Immature natural killer cell (primary cell): ENCODE measurements around the gene MAJIN. TPM values are rescaled to one million over a fixed set of nuclear protein-coding genes. Genes with fewer than 3 reads are reported as not detected.

Source experiments
- DNase-seq, 3 donors: peaks; one replicate each; pipeline ENCODE4 v3.0.0; 2022; ENCODE audit warnings: mixed read lengths in 1 of 3
- H3K27ac Mint-ChIP-seq, 6 donors: one replicate each; pipeline ENCODE4 v1.8.0; 2020; ENCODE audit warnings: mixed read lengths in 6 of 6, mild to moderate bottlenecking in 5 of 6, inconsistent platforms in 4 of 6, moderate library complexity in 3 of 6
- H3K27me3 Mint-ChIP-seq, 3 donors: one replicate each; pipeline ENCODE4 v1.8.0; 2020 to 2021; ENCODE audit warnings: low read depth in 3 of 3, mild to moderate bottlenecking in 3 of 3, mixed read lengths in 3 of 3, moderate library complexity in 3 of 3, inconsistent platforms in 1 of 3
- H3K36me3 Mint-ChIP-seq, 3 donors: one replicate each; pipeline ENCODE4 v1.8.0; 2020; ENCODE audit warnings: mixed read lengths in 3 of 3, inconsistent platforms in 2 of 3, mild to moderate bottlenecking in 2 of 3
- H3K4me1 Mint-ChIP-seq, 2 donors: one replicate each; pipeline ENCODE4 v1.8.0; 2020; ENCODE audit warnings: inconsistent platforms in 2 of 2, mild to moderate bottlenecking in 2 of 2, mixed read lengths in 2 of 2, moderate library complexity in 1 of 2
- H3K4me3 Mint-ChIP-seq, 5 donors: one replicate each; pipeline ENCODE4 v1.8.0; 2020; ENCODE audit warnings: mild to moderate bottlenecking in 5 of 5, mixed read lengths in 5 of 5, inconsistent platforms in 3 of 5, moderate library complexity in 3 of 5
- H3K9me3 Mint-ChIP-seq, 6 donors: one replicate each; pipeline ENCODE4 v1.8.0; 2020; ENCODE audit warnings: mild to moderate bottlenecking in 6 of 6, mixed read lengths in 6 of 6, inconsistent platforms in 4 of 6, moderate library complexity in 3 of 6
- polyA plus RNA-seq, 3 donors: library from polyadenylated mRNA; unstranded; fragments of 300-500 nt; fragmentation: Illumina TruSeq; gene quantifications; one replicate each; pipeline ENCODE4 v1.2.3, GENCODE V29; 2021

MAJIN gene
- polyA plus RNA-seq, 3 donors from 2014 or later, result not detected

DNA sequence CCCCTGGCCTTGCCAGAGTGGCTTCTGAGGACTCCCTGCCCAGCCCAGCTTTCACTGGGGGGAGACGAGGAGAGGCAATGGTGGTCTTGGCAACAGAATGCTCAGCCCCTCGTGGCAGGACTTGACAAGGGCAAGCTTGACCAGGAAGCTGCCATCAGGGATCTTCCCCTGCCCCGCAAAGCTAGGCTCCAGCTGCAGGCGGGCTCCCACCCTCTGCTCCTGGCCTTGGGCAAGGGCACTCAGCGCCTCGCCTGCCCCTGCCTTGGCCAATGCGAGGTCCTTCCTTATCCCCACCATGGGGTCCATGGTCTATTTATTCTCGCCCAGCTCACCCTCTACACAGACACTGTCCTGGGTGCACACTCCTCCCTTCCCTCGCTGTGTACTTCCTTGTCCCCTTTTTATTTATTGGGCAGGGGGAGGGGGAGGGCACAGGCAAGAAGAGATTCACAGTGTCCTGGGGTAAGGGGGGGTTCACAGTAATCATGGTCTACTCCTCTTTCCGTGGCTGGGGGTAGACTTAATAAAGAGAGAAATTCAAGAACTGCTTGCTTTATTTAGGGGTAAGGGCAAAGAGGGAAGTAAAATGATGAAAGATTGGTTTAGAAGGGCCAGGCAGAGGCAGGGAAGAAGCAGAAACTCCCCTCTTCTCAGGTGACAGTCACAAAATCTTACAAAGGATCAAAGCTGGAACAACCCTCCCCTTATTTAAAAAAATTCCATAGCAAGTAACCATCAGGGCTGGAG is 37.8 kb downstream of the MAJIN start:
- H3K27me3 Mint-ChIP-seq, result no peaks in the 10 kb centered on the region
- no peak for DNase-seq
- no peak overlapping the region for H3K4me3 Mint-ChIP-seq
- peaks cover 16 to 35% (median 24%) of the 10 kb centered on the region in 3 donors for H3K36me3 Mint-ChIP-seq
- no peaks in the 10 kb centered on the region for H3K9me3 Mint-ChIP-seq
- H3K4me1 Mint-ChIP-seq, result no peaks in the 10 kb centered on the region
- peak overlapping the region in 1 of 6 donors; percentile 17 for H3K27ac Mint-ChIP-seq

DNA sequence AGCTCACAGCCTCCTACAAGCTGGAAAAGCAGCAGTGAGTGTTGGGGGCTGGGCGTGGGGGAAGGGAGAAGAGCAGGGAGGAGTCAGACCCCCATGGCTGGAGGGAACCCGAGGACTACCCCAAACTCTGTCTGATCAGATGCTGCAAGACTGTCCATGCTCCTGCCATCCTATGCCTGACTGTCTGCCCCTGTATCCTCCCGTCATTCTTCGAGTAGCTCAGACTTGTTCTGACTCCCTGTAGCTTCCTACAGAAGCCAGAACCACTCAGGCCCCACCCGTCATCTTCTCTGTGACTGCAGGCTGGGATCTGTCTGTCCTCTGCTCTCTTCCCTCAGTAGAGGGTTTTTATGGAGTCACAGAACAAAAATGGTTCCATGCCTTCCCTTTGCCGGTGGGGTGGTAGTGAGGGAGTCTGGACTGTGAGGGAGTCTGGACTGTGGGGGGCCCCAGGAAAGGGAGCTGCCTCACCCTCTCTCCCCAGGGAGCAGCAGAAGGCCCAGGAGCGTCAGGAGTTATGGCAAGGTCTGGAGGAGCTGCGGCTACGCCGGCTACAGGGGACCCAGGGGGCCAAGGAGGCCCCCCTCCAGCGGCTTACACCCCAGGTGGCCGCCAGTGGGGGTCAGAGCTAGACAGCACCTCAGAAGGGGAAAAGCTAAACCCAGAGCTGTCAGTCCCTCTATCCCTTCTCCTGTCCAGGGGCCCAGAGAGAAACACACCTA is 38.5 kb downstream of the MAJIN start:
- H3K9me3 Mint-ChIP-seq, result no peaks in the 10 kb centered on the region
- no peaks in the 10 kb centered on the region for H3K4me1 Mint-ChIP-seq
- H3K27ac Mint-ChIP-seq, result no peak overlapping the region
- no peaks in the 10 kb centered on the region for H3K27me3 Mint-ChIP-seq
- DNase-seq, result no peak
- H3K4me3 Mint-ChIP-seq, result no peak overlapping the region
- H3K36me3 Mint-ChIP-seq, result peaks cover 16 to 35% (median 24%) of the 10 kb centered on the region in 3 donors

DNA sequence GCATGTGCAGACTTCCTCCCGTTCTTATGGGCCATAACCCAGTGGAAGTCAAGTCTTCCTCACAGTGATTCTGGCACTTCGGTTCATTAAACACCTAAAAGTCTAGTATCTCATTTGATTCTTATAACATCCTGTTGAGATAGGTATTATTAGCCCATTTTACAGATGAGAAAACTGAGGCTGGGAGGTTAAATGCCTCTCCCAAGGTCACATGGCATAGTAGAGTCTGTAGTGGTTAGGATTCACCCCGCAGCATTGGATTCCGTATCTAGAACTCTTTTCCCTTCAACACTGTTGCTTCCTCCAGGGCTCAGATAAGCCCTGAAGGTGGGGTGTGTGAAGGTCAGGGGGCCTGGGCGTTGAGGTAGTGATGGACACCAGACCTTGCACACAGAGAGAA is 39.6 kb downstream of the MAJIN start:
- no peaks in the 10 kb centered on the region for H3K27me3 Mint-ChIP-seq
- no peak for DNase-seq
- no peaks in the 10 kb centered on the region for H3K4me1 Mint-ChIP-seq
- peaks cover 16 to 38% (median 24%) of the 10 kb centered on the region in 3 donors for H3K36me3 Mint-ChIP-seq
- H3K4me3 Mint-ChIP-seq, result no peak overlapping the region
- H3K27ac Mint-ChIP-seq, result no peak overlapping the region
- no peaks in the 10 kb centered on the region for H3K9me3 Mint-ChIP-seq

DNA sequence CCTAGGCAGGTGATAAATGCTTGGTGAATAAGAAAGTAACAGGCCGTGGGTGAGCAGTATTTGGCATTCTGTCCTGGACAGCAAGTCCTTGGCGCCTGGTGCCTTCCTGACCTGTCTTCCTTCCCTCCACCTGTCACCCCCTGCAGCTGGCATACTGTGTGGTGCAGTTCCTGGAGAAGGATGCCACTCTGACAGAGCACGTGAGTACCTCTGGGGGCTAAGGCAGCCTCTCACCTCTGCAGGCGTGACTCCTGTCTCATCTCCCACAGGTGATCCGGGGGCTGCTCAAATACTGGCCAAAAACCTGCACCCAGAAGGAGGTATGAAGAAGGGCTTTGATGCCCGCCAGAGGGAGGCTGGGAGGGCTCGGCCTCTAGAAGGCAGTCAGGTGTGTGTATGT is 40.6 kb downstream of the MAJIN start:
- H3K27ac Mint-ChIP-seq, result no peak overlapping the region
- H3K27me3 Mint-ChIP-seq, result no peaks in the 10 kb centered on the region
- H3K36me3 Mint-ChIP-seq, result peaks cover 16 to 41% (median 24%) of the 10 kb centered on the region in 3 donors
- no peaks in the 10 kb centered on the region for H3K9me3 Mint-ChIP-seq
- H3K4me3 Mint-ChIP-seq, result no peak overlapping the region
- no peaks in the 10 kb centered on the region for H3K4me1 Mint-ChIP-seq
- no peak for DNase-seq

DNA sequence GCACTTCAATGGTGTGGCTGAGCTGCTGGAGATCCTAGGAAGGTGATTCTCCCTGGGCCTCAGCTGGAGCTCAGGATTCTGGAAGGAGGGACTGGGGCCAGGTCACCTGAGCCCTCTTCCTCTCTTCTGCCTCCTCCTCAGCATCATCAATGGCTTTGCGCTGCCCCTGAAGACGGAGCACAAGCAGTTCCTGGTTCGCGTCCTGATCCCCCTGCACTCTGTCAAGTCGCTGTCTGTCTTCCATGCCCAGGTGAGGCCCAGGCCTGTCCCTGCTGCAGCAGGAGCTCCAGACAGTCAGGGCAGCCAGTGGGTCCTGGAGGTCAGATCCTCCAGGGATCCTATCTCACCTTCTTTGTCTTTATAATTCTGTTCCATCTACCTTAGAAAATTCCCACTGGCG is 41.6 kb downstream of the MAJIN start:
- no peak for DNase-seq
- Mint-ChIP-seq H3K36me3 (peaks cover 16 to 41% (median 24%) of the 10 kb centered on the region in 3 donors), H3K27ac (no peak overlapping the region), H3K9me3 (no peaks in the 10 kb centered on the region), H3K27me3 (no peaks in the 10 kb centered on the region), H3K4me1 (peaks cover under 1% of the 10 kb centered on the region in 2 donors), H3K4me3 (no peak overlapping the region)

DNA sequence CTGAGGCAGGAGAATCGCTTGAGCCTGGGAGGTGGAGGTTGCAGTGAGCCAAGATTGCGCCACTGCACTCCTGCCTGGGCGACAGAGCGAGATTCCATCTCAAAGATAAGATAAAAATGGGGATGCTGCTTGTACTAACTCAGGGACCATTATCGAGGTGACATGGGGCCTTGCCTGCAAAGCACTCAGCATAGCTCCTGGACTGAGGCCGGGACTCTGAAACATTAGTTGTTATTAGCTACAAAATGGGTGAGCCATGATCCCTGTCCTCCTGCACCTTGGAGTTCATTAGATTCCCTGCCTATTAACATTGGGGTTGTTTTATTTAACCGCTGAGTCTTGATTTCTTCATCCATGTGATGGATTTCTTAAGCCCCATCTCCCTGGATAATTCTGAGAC is 42.3 kb downstream of the MAJIN start:
- H3K27me3 Mint-ChIP-seq, result no peaks in the 10 kb centered on the region
- no peaks in the 10 kb centered on the region for H3K9me3 Mint-ChIP-seq
- H3K4me3 Mint-ChIP-seq, result no peak overlapping the region
- peaks cover 5 to 6% of the 10 kb centered on the region in 2 donors for H3K4me1 Mint-ChIP-seq
- H3K36me3 Mint-ChIP-seq, result peaks cover 16 to 41% (median 24%) of the 10 kb centered on the region in 3 donors
- DNase-seq, result no peak
- no peak overlapping the region for H3K27ac Mint-ChIP-seq

DNA sequence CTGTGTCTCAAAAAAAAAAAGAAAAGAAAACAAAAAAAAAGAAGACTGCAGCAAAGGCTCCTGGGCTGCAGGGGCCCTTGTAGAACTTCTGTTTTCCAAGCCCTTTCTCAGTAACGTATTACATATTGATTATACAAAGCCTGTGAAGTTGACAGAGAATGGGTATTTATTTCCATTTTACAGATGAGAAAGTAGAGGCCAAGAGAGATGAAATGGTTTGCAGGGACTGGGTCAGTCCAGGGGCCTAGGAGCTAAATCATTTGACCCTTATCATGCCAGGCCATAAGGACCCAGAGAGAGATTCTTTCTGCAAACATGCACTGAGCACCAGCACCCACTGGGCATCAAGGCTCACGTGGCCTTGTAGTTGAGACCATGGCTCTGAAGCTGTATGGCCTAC is 43.0 kb downstream of the MAJIN start:
- no peak overlapping the region for H3K4me3 Mint-ChIP-seq
- no peaks in the 10 kb centered on the region for H3K9me3 Mint-ChIP-seq
- peaks cover 10 to 12% of the 10 kb centered on the region in 2 donors for H3K4me1 Mint-ChIP-seq
- DNase-seq, result no peak
- H3K36me3 Mint-ChIP-seq, result peaks cover 16 to 37% (median 20%) of the 10 kb centered on the region in 3 donors
- no peak overlapping the region for H3K27ac Mint-ChIP-seq
- H3K27me3 Mint-ChIP-seq, result peaks cover 0 to 2% (median 0%) of the 10 kb centered on the region in 3 donors

DNA sequence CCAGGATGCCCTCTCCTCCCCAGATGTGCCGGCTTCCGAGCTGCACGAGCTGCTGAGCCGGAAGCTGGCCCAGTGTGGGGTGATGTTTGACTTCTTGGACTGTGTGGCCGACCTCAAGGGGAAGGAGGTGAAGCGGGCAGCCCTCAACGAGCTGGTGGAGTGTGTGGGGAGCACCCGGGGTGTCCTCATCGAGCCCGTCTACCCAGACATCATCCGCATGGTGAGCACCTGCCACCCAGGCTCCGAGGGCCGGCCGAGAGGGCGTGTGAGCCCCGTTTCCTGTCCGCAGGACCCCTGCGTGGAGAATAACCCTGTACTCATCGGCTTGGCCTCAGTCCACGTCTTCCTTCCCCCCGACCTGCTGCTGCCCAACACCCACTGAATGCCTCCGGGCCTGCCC is 45.2 kb downstream of the MAJIN start:
- peaks cover 0 to 3% (median 0%) of the 10 kb centered on the region in 3 donors for H3K27me3 Mint-ChIP-seq
- no peak for DNase-seq
- no peaks in the 10 kb centered on the region for H3K9me3 Mint-ChIP-seq
- H3K4me1 Mint-ChIP-seq, result peaks cover 14 to 16% of the 10 kb centered on the region in 2 donors
- H3K27ac Mint-ChIP-seq, result peak overlapping the region in 2 of 6 donors; percentile 8 to 73
- peaks cover 8 to 25% (median 13%) of the 10 kb centered on the region in 3 donors for H3K36me3 Mint-ChIP-seq
- peak overlapping the region in 4 of 5 donors; percentile 29 to 68 (median 45) for H3K4me3 Mint-ChIP-seq

DNA sequence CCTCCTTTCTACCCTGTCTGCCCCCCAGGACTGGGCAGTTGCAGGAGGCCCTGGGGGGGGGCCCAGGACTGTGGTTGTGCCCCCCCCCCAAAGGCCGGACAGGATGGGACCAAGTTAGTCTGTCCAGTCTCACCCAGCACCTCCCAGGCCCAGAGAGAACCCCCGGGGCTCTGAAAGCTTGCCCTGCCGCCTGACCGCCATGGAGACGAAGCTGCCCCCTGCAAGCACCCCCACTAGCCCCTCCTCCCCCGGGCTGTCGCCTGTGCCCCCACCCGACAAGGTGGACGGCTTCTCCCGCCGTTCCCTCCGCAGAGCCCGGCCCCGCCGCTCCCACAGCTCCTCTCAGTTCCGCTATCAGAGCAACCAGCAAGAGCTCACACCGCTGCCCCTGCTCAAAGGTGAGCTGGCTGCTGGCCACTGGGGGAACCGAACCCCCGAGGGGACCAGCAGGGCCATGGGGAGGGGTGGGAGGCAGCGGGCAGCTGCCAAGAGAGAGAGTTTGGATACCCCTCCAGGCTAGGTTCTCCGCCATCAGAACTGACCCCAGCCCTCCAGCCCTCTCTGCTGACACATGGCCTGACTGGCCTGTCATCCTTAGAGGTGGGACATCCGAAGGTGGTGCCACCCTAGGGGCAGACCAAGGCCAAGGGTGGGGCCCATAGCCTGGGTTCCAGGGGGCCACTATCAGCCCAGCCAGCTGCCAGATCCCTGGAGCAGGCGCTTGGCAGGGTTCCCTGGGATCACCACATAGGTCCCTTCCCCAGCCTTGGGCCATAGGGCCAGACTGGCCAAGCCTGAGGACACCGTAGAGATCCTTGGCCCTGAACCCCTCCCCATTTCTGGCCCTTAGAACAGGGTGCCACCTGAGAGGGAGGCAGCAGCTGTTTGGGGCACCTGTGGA is 46.1 kb downstream of the MAJIN start:
- Mint-ChIP-seq H3K27me3 (peaks cover 0 to 3% (median 0%) of the 10 kb centered on the region in 3 donors), H3K27ac (peak overlapping the region in 4 of 6 donors; percentile 73 to 95 (median 84)), H3K9me3 (no peaks in the 10 kb centered on the region), H3K4me3 (peak overlapping the region; percentile 82 to 97 (median 86)), H3K4me1 (peaks cover 14 to 16% of the 10 kb centered on the region in 2 donors), H3K36me3 (peaks cover 4 to 18% (median 9%) of the 10 kb centered on the region in 3 donors)
- no peak for DNase-seq

DNA sequence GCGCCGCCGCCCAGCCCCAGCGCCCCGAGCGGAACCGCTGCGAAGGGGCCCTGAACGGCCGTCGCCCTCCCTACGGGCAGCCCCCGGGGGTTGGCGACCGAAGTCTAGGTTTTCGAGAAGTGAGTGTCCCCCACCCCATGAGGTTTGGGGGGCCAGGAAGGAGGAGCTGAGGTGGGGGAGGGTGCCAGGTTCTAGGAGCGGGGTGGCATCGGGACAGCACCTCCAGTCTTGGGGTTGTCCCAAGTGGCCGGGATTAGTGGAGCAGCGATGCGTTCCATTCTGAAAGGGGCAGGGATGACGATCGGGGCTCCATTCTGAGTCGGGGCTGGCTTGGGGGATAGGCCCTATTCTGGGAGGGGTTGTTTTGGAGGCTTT is 47.0 kb downstream of the MAJIN start:
- DNase-seq, result no peak
- Mint-ChIP-seq H3K9me3 (no peaks in the 10 kb centered on the region), H3K4me3 (peak overlapping the region; percentile 82 to 97 (median 86)), H3K27ac (peak overlapping the region in 5 of 6 donors; percentile 73 to 95 (median 76)), H3K27me3 (peaks cover 0 to 3% (median 0%) of the 10 kb centered on the region in 3 donors), H3K4me1 (peaks cover 14 to 16% of the 10 kb centered on the region in 2 donors), H3K36me3 (peaks cover 0 to 9% (median 3%) of the 10 kb centered on the region in 3 donors)

DNA sequence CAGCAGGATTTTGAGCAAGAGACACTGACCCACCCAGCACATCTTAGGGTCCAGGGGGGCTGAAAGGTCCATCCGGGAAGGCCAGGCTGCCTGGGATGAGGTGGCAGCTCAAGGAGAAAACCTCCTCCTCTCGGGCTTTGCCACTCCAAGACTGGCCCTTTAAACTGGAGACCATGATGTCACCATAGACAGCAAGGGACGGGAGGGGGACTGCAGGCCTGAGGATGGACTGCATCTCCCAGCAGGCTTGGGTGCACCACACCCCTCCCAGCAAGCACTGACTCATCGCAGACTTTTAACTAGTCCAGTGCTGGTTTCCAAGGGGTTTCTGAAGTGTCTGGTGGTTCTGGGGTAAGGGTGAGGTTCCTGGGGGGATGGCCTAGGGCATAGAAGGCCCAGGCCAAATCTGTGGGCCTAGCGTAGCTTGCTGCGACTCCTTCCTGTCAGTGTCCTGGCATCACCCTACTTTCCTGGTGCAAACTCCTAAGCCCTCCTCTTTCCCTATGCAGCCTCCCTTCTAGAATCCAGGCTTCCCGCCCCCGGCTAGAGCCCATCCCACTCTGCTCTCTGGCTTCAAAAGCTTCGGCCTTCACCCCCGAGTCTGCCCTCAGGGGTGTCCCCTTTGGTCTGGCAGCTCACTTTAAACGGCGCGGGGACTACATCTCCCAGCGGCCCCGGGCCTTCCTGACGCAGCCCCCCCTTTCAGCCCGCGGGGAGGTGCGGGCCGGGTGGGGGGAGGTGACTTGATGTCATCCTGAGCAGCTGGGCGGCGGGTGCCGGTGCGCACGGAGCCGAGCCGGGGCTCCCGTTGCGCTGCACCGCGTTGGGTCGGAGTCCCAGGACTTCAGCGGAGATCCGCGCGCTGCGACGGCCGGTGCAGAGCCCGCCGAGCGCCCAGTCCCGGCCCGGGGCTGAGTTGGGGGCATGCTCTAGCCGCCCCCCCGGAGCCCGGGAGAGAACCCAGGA is 47.7 kb downstream of the MAJIN start, which contains the start of gene PPP2R5B:
TSS of gene PPP2R5B (plus strand) at position 746 of the 966 bp plus-strand sequence. CDS start 1,046 bp downstream, outside the sequence.
- Mint-ChIP-seq H3K27ac (peak within 1 kb of the TSS; percentile 95 to 99 (median 98)), H3K27me3 (peaks cover 0 to 3% (median 0%) of the 10 kb centered on the region in 3 donors), H3K9me3 (no peaks in the 10 kb centered on the region), H3K36me3 (peaks cover 0 to 6% (median 0%) of the 10 kb centered on the region in 3 donors), H3K4me3 (peak within 1 kb of the TSS; percentile 95 to 97 (median 96)), H3K4me1 (peaks cover 14 to 16% of the 10 kb centered on the region in 2 donors)
- peak; percentile 85 to 86 (median 85) for DNase-seq

DNA sequence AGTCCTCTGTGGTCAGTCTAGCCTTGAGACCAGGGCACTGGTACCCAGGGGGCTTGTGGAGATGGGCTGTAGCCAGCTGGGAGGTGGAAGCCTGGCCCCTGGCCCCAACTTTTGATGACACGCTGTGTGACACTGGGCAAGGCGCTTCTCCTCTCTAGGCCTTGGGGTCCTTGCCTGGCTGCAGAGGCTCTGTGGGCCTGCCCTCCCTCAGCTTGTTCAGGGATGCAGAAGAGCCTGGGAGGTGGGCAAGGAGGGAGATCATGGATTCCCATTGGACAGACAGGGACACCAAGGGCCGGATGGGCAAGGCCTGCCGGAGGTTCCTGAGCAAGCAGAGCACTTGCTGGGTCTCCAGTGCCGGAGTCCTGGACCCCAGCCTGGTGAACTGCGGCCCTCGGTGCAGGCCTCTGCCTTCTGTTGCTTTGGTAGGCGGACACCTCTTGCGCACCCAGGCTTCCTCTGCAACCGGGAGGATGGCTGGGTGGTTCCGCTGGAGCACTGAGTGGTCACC is 48.7 kb downstream of the MAJIN start:
- no peak for DNase-seq
- H3K27ac Mint-ChIP-seq, result no peak overlapping the region
- H3K27me3 Mint-ChIP-seq, result peaks cover 0 to 3% (median 0%) of the 10 kb centered on the region in 3 donors
- H3K36me3 Mint-ChIP-seq, result peaks cover 0 to 6% (median 0%) of the 10 kb centered on the region in 3 donors
- H3K4me1 Mint-ChIP-seq, result peaks cover 14 to 16% of the 10 kb centered on the region in 2 donors
- H3K9me3 Mint-ChIP-seq, result no peaks in the 10 kb centered on the region
- H3K4me3 Mint-ChIP-seq, result no peak overlapping the region
